Measurements from ENCODE around the gene TMPRSS11B.

- no peak for TF ChIP-seq POLR2AphosphoS5 (IDR thresholded peaks at IDR 0.05; ENCODE audit: low read depth, low read length)
- TF ChIP-seq TAF1 (IDR thresholded peaks at IDR 0.05; ENCODE audit: borderline replicate concordance, low read depth, low read length) = no peak
- TF ChIP-seq POLR2A (IDR thresholded peaks at IDR 0.05; ENCODE audit: low read depth, low read length) = no peak
These were observed 42.9 kb upstream of the TMPRSS11B start for GRCh38 chr4:68288393-68288740.

Measured in GM12892 (cell line).